ENCODE data around the gene NUDT16L1. TPM values are rescaled to one million over a fixed set of nuclear protein-coding genes. Genes with fewer than 3 reads are reported as not detected.

NUDT16L1 gene
- total and polyA plus RNA-seq, 2 of the 13 experiments (the other 11 are each of a cell fraction or from before 2014, with no cell fraction given) = 28.0 to 40.5 TPM

GRCh38 chr16:4664538-4665418, 28.6 kb upstream of the NUDT16L1 start (continued):
- no peak for TF ChIP-seq ZNF639 (CRISPR knock-in tag; conservative IDR thresholded peaks at IDR 0.05)
- peak; percentile 61; the same call in 1 of the 2 replicates for TF ChIP-seq CSRNP1 (CRISPR knock-in tag; IDR thresholded peaks at IDR 0.05)
- TF ChIP-seq MED13 (CRISPR knock-in tag; IDR thresholded peaks at IDR 0.05) = no peak
- TF ChIP-seq ZNF780A (CRISPR knock-in tag; IDR thresholded peaks at IDR 0.05) = no peak; the same call in 1 of the 2 replicates
- 0 out of 2 replicates have a peak, but pooled peaks have one; percentile 35 for TF ChIP-seq HNF1B (CRISPR knock-in tag; IDR thresholded peaks at IDR 0.05)
- no peak for TF ChIP-seq SRSF4 (IDR thresholded peaks at IDR 0.05; ENCODE audit: low read depth, low read length, poor library complexity, severe bottlenecking)
- TF ChIP-seq FOXA1 (IDR thresholded peaks at IDR 0.05) = no peak
- TF ChIP-seq FOXA1 (CRISPR knock-in tag; IDR thresholded peaks at IDR 0.05) = peak; percentile 12; the same call in 1 of the 2 replicates
- TF ChIP-seq ZKSCAN5 (CRISPR knock-in tag; IDR thresholded peaks at IDR 0.05) = no peak
- 0 out of 2 replicates have a peak, but pooled peaks have one; percentile 34 for TF ChIP-seq ZSCAN29 (CRISPR knock-in tag; conservative IDR thresholded peaks at IDR 0.05)
- no peak; the same call in 1 of the 2 replicates for TF ChIP-seq ZNF224 (CRISPR knock-in tag; IDR thresholded peaks at IDR 0.05)
- TF ChIP-seq FOXP4 (CRISPR knock-in tag; IDR thresholded peaks at IDR 0.05) = 0 out of 2 replicates have a peak, but pooled peaks have one; percentile 27
- TF ChIP-seq TGIF2 (CRISPR knock-in tag; IDR thresholded peaks at IDR 0.05) = peak; percentile 21; the same call in 1 of the 2 replicates
- no peak for TF ChIP-seq ISX (CRISPR knock-in tag; conservative IDR thresholded peaks at IDR 0.05)
- TF ChIP-seq MTF2 (CRISPR knock-in tag; IDR thresholded peaks at IDR 0.05; ENCODE audit: borderline replicate concordance) = no peak
- TF ChIP-seq KLF16 (CRISPR knock-in tag; IDR thresholded peaks at IDR 0.05) = no peak
- TF ChIP-seq SP2 (CRISPR knock-in tag; IDR thresholded peaks at IDR 0.05) = no peak
- TF ChIP-seq ZNF510 (CRISPR knock-in tag; IDR thresholded peaks at IDR 0.05; ENCODE audit: low read depth) = no peak
- 0 out of 2 replicates have a peak, but pooled peaks have one; percentile 12 for TF ChIP-seq FOSL2 (CRISPR knock-in tag; IDR thresholded peaks at IDR 0.05)
- no peak for TF ChIP-seq TFDP2 (CRISPR knock-in tag; IDR thresholded peaks at IDR 0.05)
- TF ChIP-seq SSRP1 (CRISPR knock-in tag; IDR thresholded peaks at IDR 0.05) = no peak
- TF ChIP-seq MAX (IDR thresholded peaks at IDR 0.05) = no peak

Measured in HepG2 (cell line).